GM12878 (cell line): ENCODE measurements around the gene OR11H12. TPM values are rescaled to one million over a fixed set of nuclear protein-coding genes. Genes with fewer than 3 reads are reported as not detected.
"Not testable (repeated sequence)": the region's sequence is repeated elsewhere in the genome, so short reads cannot be mapped to it uniquely, and the experiment has no call there.

Source experiments
- ATAC-seq: fragments of 200-7000 bp; cut with Tn5 transposase; 3 replicates; pipeline ENCODE4 v1.9.1; 2020; ENCODE audit warnings: mild to moderate bottlenecking, moderate library complexity
- BruUV-seq: library from RNA; stranded (reverse); fragments of 400-500 nt; replicated peaks from 2 replicates; lab custom pipeline; 2021; lab: Mats Ljungman, UMichigan
- CTCF ChIA-PET: fragments of 300-600 bp; sonication (Branson Sonifier 250); formaldehyde crosslinking; extraction: SDS; loops from one replicate; lab custom pipeline; 2021; ENCODE audit warnings: inconsistent platforms; lab: Yijun Ruan, JAX
- POLR2A ChIA-PET: fragments of 350-600 bp; formaldehyde crosslinking; extraction: SDS; loops from one replicate; lab custom pipeline; 2021; ENCODE audit warnings: inconsistent platforms; lab: Charles Lee
- RAD21 ChIA-PET: fragments of 300-600 bp; sonication (Branson Sonifier 250); formaldehyde crosslinking; loops from one replicate; lab custom pipeline; 2023; ENCODE audit warnings: antibody characterized with exemption; ENCODE audit not compliant: unreplicated experiment; lab: Charles Lee
- SMC1A ChIA-PET: fragments of 300-600 bp; sonication (Branson Sonifier 250); formaldehyde crosslinking; loops from one replicate; lab custom pipeline; 2023; ENCODE audit not compliant: unreplicated experiment, uncharacterized antibody; lab: Charles Lee
- DNase-seq: peaks from one replicate; pipeline ENCODE4 v3.0.0-alpha.2; 2011; ENCODE audit warnings: low read depth, low spot score
- FAIRE-seq: peaks from 3 replicates; lab custom pipeline; 2011; peaks lifted over from hg19 to GRCh38; lab: Jason Lieb, UNC
- H2AFZ ChIP-seq: 2 replicates; pipeline ENCODE4 v1.6.0; 2011; ENCODE audit warnings: low read depth, low read length, control low read depth; ENCODE audit not compliant: control insufficient read depth
- H3K27ac ChIP-seq: 2 replicates; pipeline ENCODE4 v1.5.1; 2011; ENCODE audit warnings: control low read depth; ENCODE audit not compliant: control insufficient read depth, insufficient read depth
- H3K27me3 ChIP-seq, 2 experiments: replicated peaks in 1 of 2; 2 replicates each; pipeline versions ENCODE4 v1.6.0 to v1.6.1; 2011; ENCODE audit warnings: low read length in 1 of 2; ENCODE audit not compliant: control insufficient read depth in 2 of 2, insufficient read depth in 2 of 2
- H3K36me3 ChIP-seq, 2 experiments: 2 replicates each; pipeline ENCODE4 v1.5.1; 2011; ENCODE audit warnings: low read length in 1 of 2; ENCODE audit not compliant: control insufficient read depth in 2 of 2, insufficient read depth in 2 of 2
- H3K4me1 ChIP-seq: 2 replicates; pipeline ENCODE4 v1.6.1; 2011; ENCODE audit warnings: mild to moderate bottlenecking, low read length, moderate library complexity, mixed read lengths; ENCODE audit not compliant: control insufficient read depth, insufficient read depth
- H3K4me2 ChIP-seq: 2 replicates; pipeline ENCODE4 v1.6.0; 2011; ENCODE audit warnings: control low read depth; ENCODE audit not compliant: control insufficient read depth, insufficient read depth
- H3K4me3 ChIP-seq: fragments of 200-600 bp; sonication (generic); 2 replicates; pipeline ENCODE4 v1.5.1; 2016
- H3K79me2 ChIP-seq: 2 replicates; pipeline ENCODE4 v1.6.0; 2011; ENCODE audit warnings: low read length; ENCODE audit not compliant: control insufficient read depth, insufficient read depth
- H3K9ac ChIP-seq: 2 replicates; pipeline ENCODE4 v1.8.0; 2011; ENCODE audit warnings: low read length, control low read depth, mixed read lengths; ENCODE audit not compliant: control insufficient read depth, insufficient read depth
- H3K9me3 ChIP-seq: replicated peaks from 3 replicates; pipeline ENCODE4 v1.5.1; 2011; ENCODE audit warnings: mild to moderate bottlenecking, low read length; ENCODE audit not compliant: control insufficient read depth, insufficient read depth
- H4K20me1 ChIP-seq: 2 replicates; pipeline ENCODE4 v1.6.0; 2011; ENCODE audit not compliant: control insufficient read depth, insufficient read depth
- WGBS: methylation state at CpG from one replicate; pipeline ENCODE4 v1.1.6; 2016; ENCODE audit warnings: low lambda C conversion rate; ENCODE audit not compliant: insufficient replicate concordance, insufficient coverage; ENCODE audit errors: missing lambda C conversion rate; 5-methylcytosine and 5-hydroxymethylcytosine counted together
- in situ Hi-C: fragments of 300-500 bp; cut with MboI; formaldehyde crosslinking; loops from 9 replicates; pipeline ENCODE4 v1.14.3; 2018; ENCODE audit warnings: mixed read lengths
- intact Hi-C: fragments of 100-400 bp; cut with micrococcal nuclease; formaldehyde crosslinking; loops from one replicate; pipeline ENCODE4 v1.14.2; 2022; ENCODE audit not compliant: unreplicated experiment
- polyA plus RNA-seq, 11 experiments: library from polyadenylated mRNA; depleted of rRNA in 4 of 11; unstranded in 6 of 11; stranded (reverse) in 5 of 11; fragments of >200 nt; fragmentation: Nextera tagmentation in 4 of 11; fragmentation: Illumina TruSeq in 1 of 11; extraction: Ambion mirVana in 4 of 11; extraction: Trizol in 1 of 11; gene quantifications; 1 replicate in 1 of 11; 2 replicates in 10 of 11; pipeline versions ENCODE4 v1.2.1 to v1.2.3, GENCODE V29; 2011 to 2016; ENCODE audit warnings: inconsistent platforms in 2 of 11, missing spikeins in 2 of 11, low read depth in 1 of 11
- total RNA-seq, 4 experiments: library from RNA; depleted of rRNA in 3 of 4; stranded (reverse); fragments of >200 nt in 3 of 4; fragmentation: Illumina TruSeq in 1 of 4; extraction: Trizol in 1 of 4; gene quantifications; 2 replicates each; pipeline versions ENCODE4 v1.2.1 to v1.2.3, GENCODE V29; 2013 to 2021

OR11H12 gene
- total and polyA plus RNA-seq, 10 of the 15 experiments (the other 5 are each of a cell fraction or from before 2014, with no cell fraction given), result not detected

- H3K4me2 ChIP-seq, H4K20me1 ChIP-seq, H3K36me3 ChIP-seq, H3K9me3 ChIP-seq, H3K9ac ChIP-seq, H3K27ac ChIP-seq, H3K4me3 ChIP-seq, intact Hi-C loops, SMC1A ChIA-PET, BruUV-seq, H3K27me3 ChIP-seq, FAIRE-seq, ATAC-seq, CTCF ChIA-PET, H3K4me1 ChIP-seq, in situ Hi-C loops, H3K79me2 ChIP-seq, H2AFZ ChIP-seq, DNase-seq, RAD21 ChIA-PET, POLR2A ChIA-PET: not testable (repeated sequence)
- WGBS, result no CpG with 5 or more reads among the region's 11 CpGs
These were observed 35.1 kb downstream of the OR11H12 start for GRCh38 chr14:18636066-18636465.

GRCh38 chr14:18638032-18638431, 37.1 kb downstream of the OR11H12 start:
- H3K9me3 ChIP-seq, H3K36me3 ChIP-seq, ATAC-seq, H3K9ac ChIP-seq, in situ Hi-C loops, SMC1A ChIA-PET, H4K20me1 ChIP-seq, DNase-seq, H3K4me2 ChIP-seq, H3K27me3 ChIP-seq, RAD21 ChIA-PET, BruUV-seq, H2AFZ ChIP-seq, H3K4me3 ChIP-seq, FAIRE-seq, H3K79me2 ChIP-seq, H3K27ac ChIP-seq, CTCF ChIA-PET, H3K4me1 ChIP-seq, POLR2A ChIA-PET, intact Hi-C loops: not testable (repeated sequence)

- H3K4me1 ChIP-seq, H3K27ac ChIP-seq, BruUV-seq, H3K27me3 ChIP-seq, H3K4me3 ChIP-seq, H3K4me2 ChIP-seq, H4K20me1 ChIP-seq, SMC1A ChIA-PET, DNase-seq, CTCF ChIA-PET, FAIRE-seq, RAD21 ChIA-PET, POLR2A ChIA-PET, H2AFZ ChIP-seq, H3K36me3 ChIP-seq, H3K9me3 ChIP-seq, intact Hi-C loops, in situ Hi-C loops, H3K9ac ChIP-seq, ATAC-seq, H3K79me2 ChIP-seq: not testable (repeated sequence)
- WGBS, result 0% methylated on average over 3 of the region's 4 CpGs
These were observed 37.9 kb downstream of the OR11H12 start for GRCh38 chr14:18638785-18639184.

GRCh38 chr14:18646075-18646730, 45.3 kb downstream of the OR11H12 start:
- H3K9me3 ChIP-seq, SMC1A ChIA-PET, H4K20me1 ChIP-seq, DNase-seq, H3K4me3 ChIP-seq, H3K36me3 ChIP-seq, H3K4me2 ChIP-seq, intact Hi-C loops, H3K4me1 ChIP-seq, H3K27me3 ChIP-seq, H3K79me2 ChIP-seq, H3K9ac ChIP-seq, H2AFZ ChIP-seq, ATAC-seq, FAIRE-seq, in situ Hi-C loops, H3K27ac ChIP-seq, BruUV-seq, RAD21 ChIA-PET, POLR2A ChIA-PET, CTCF ChIA-PET: not testable (repeated sequence)
- 62% methylated on average over 13 of the region's 45 CpGs for WGBS
